Natural killer cell (primary cell): ENCODE data around the gene RSPH9. TPM values are rescaled to one million over a fixed set of nuclear protein-coding genes. Genes with fewer than 3 reads are reported as not detected.

Experiments
- ATAC-seq, 3 donors: fragments of 150-1000 bp in 2 of 3; fragments of 200-7000 bp in 1 of 3; cut with Tn5 transposase; 1 replicate in 1 of 3; 2 replicates in 2 of 3; pipeline ENCODE4 v1.10.0; 2021; ENCODE audit warnings: mild to moderate bottlenecking in 2 of 3, moderate library complexity in 2 of 3
- DNase-seq, 2 donors: peaks; one replicate each; pipeline versions ENCODE4 v3.0.0 to v3.0.0-alpha.2; 2013 to 2021; ENCODE audit warnings: mixed read lengths in 1 of 2
- H3K27ac ChIP-seq: one replicate; pipeline ENCODE4 v1.5.1; 2013; ENCODE audit warnings: mild to moderate bottlenecking, low read length
- H3K27me3 ChIP-seq: one replicate; pipeline ENCODE4 v1.6.1; 2013; ENCODE audit warnings: low read length; ENCODE audit not compliant: control insufficient read depth, insufficient read depth
- H3K36me3 ChIP-seq: one replicate; pipeline ENCODE4 v1.6.1; 2013; ENCODE audit warnings: low read length; ENCODE audit not compliant: control insufficient read depth, insufficient read depth
- H3K4me1 ChIP-seq: one replicate; pipeline ENCODE4 v1.6.1; 2013; ENCODE audit warnings: low read length; ENCODE audit not compliant: control insufficient read depth, insufficient read depth
- H3K4me3 ChIP-seq: one replicate; pipeline ENCODE4 v1.5.1; 2013; ENCODE audit warnings: low read length
- H3K9me3 ChIP-seq: one replicate; pipeline ENCODE4 v1.6.1; 2013; ENCODE audit warnings: low read length; ENCODE audit not compliant: control insufficient read depth, insufficient read depth
- H3K27ac Mint-ChIP-seq, 2 donors: one replicate each; pipeline ENCODE4 v1.8.0; 2022; ENCODE audit warnings: mild to moderate bottlenecking in 2 of 2, mixed read lengths in 2 of 2, moderate library complexity in 1 of 2
- H3K27me3 Mint-ChIP-seq, 2 donors: one replicate each; pipeline ENCODE4 v1.8.0; 2022; ENCODE audit warnings: low read depth in 2 of 2, mixed read lengths in 2 of 2
- H3K36me3 Mint-ChIP-seq: one replicate; pipeline ENCODE4 v1.8.0; 2022; ENCODE audit warnings: mixed read lengths
- H3K4me1 Mint-ChIP-seq, 2 donors: one replicate each; pipeline ENCODE4 v1.8.0; 2022; ENCODE audit warnings: mixed read lengths in 2 of 2
- H3K4me3 Mint-ChIP-seq: one replicate; pipeline ENCODE4 v1.8.0; 2022; ENCODE audit warnings: mild to moderate bottlenecking, moderate library complexity, mixed read lengths
- H3K9me3 Mint-ChIP-seq, 2 donors: one replicate each; pipeline ENCODE4 v1.8.0; 2022; ENCODE audit warnings: mixed read lengths in 2 of 2
- WGBS: methylation state at CpG from one replicate; pipeline ENCODE4 v1.1.7; 2013; ENCODE audit warnings: missing lambda C conversion rate; ENCODE audit not compliant: insufficient coverage; 5-methylcytosine and 5-hydroxymethylcytosine counted together
- intact Hi-C: fragments of 100-400 bp; cut with micrococcal nuclease; formaldehyde crosslinking; loops from one replicate; pipeline ENCODE4 v1.14.2; 2022
- total RNA-seq, 4 donors: library from RNA; stranded (reverse); fragments of 120-200 nt in 1 of 4; gene quantifications; one replicate each; pipeline versions ENCODE4 v1.2.3 to v1.2.4, GENCODE V29; 2013 to 2022
- TF ChIP-seq, protein P1 (sequence below): fragments of 200-600 bp; IDR thresholded peaks from one replicate; pipeline ENCODE4 v1.8.0; 2022; ENCODE audit warnings: antibody characterized with exemption

Gene RSPH9
- total RNA-seq, 3 donors from 2014 or later (not counting 1 experiment from before 2014, with no cell fraction given): 0.23 TPM; not detected in 2

DNA sequence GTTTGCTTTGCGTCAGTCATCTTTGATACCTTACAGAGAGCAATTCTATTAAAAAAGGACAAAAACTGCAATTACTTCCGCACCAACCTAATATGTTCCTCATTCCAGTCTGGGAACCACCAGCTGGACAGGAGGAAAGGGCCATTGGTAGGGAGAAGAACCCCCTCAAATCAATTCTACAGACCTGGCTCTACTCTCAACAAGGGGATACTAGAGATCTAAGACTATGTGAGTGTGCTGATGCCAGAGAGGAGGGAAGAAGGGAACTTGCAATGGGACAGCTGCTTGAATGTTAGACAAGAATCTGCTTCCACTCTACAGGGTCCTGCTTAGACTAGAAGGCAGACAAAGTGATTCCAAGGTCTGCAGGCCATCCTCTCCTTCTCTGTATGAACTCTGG is 29.5 kb downstream of the RSPH9 start:
- no peak overlapping the region for H3K4me3 Mint-ChIP-seq
- no peaks in the 10 kb centered on the region for H3K36me3 Mint-ChIP-seq
- Histone ChIP-seq H3K27me3 (no peaks in the 10 kb centered on the region), H3K4me1 (no peaks in the 10 kb centered on the region), H3K36me3 (peaks cover 72% of the 10 kb centered on the region), H3K27ac (no peak overlapping the region), H3K9me3 (no peaks in the 10 kb centered on the region), H3K4me3 (no peak overlapping the region)
- intact Hi-C loops: no loop called here
- ATAC-seq (no peak), DNase-seq (no peak)
- TF ChIP-seq, protein P1, sequence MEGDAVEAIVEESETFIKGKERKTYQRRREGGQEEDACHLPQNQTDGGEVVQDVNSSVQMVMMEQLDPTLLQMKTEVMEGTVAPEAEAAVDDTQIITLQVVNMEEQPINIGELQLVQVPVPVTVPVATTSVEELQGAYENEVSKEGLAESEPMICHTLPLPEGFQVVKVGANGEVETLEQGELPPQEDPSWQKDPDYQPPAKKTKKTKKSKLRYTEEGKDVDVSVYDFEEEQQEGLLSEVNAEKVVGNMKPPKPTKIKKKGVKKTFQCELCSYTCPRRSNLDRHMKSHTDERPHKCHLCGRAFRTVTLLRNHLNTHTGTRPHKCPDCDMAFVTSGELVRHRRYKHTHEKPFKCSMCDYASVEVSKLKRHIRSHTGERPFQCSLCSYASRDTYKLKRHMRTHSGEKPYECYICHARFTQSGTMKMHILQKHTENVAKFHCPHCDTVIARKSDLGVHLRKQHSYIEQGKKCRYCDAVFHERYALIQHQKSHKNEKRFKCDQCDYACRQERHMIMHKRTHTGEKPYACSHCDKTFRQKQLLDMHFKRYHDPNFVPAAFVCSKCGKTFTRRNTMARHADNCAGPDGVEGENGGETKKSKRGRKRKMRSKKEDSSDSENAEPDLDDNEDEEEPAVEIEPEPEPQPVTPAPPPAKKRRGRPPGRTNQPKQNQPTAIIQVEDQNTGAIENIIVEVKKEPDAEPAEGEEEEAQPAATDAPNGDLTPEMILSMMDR: no peak
- WGBS: no CpG with 5 or more reads among the region's 2 CpGs
- no peaks in the 10 kb centered on the region for H3K4me1 Mint-ChIP-seq
- no peaks in the 10 kb centered on the region for H3K9me3 Mint-ChIP-seq
- H3K27me3 Mint-ChIP-seq: no peaks in the 10 kb centered on the region
- no peak overlapping the region for H3K27ac Mint-ChIP-seq

- no peaks in the 10 kb centered on the region for H3K27me3 Mint-ChIP-seq
- TF ChIP-seq, protein P1: no peak
- no peaks in the 10 kb centered on the region for H3K27me3 ChIP-seq
- H3K4me3 ChIP-seq: no peak overlapping the region
- intact Hi-C loops: no loop called here
- peak overlapping the region in 1 of 2 donors; percentile 18 for H3K27ac Mint-ChIP-seq
- H3K4me3 Mint-ChIP-seq: no peak overlapping the region
- no peaks in the 10 kb centered on the region for H3K9me3 Mint-ChIP-seq
- H3K4me1 ChIP-seq: no peaks in the 10 kb centered on the region
- DNase-seq: no peak
- no peaks in the 10 kb centered on the region for H3K36me3 Mint-ChIP-seq
- H3K4me1 Mint-ChIP-seq: no peaks in the 10 kb centered on the region
- H3K36me3 ChIP-seq: peaks cover 78% of the 10 kb centered on the region
- ATAC-seq: no peak
- over 99% methylated on average over 8 of the region's 8 CpGs for WGBS
- no peaks in the 10 kb centered on the region for H3K9me3 ChIP-seq
- no peak overlapping the region for H3K27ac ChIP-seq
These were observed 30.1 kb downstream of the RSPH9 start for GRCh38 chr6:43674921-43675320.

GRCh38 chr6:43676962-43677606 is 32.2 kb downstream of the RSPH9 start:
- ATAC-seq (no peak), DNase-seq (no peak)
- Histone ChIP-seq H3K27ac (no peak overlapping the region), H3K27me3 (no peaks in the 10 kb centered on the region), H3K36me3 (peaks cover 78% of the 10 kb centered on the region), H3K4me1 (no peaks in the 10 kb centered on the region), H3K4me3 (no peak overlapping the region), H3K9me3 (no peaks in the 10 kb centered on the region)
- no peaks in the 10 kb centered on the region for H3K4me1 Mint-ChIP-seq
- H3K27ac Mint-ChIP-seq: no peak overlapping the region
- no peaks in the 10 kb centered on the region for H3K36me3 Mint-ChIP-seq
- no peaks in the 10 kb centered on the region for H3K27me3 Mint-ChIP-seq
- no peak overlapping the region for H3K4me3 Mint-ChIP-seq
- TF ChIP-seq, protein P1: no peak
- no peaks in the 10 kb centered on the region for H3K9me3 Mint-ChIP-seq
- 98% methylated on average over 6 of the region's 7 CpGs for WGBS
- intact Hi-C loops: no loop called here

DNA sequence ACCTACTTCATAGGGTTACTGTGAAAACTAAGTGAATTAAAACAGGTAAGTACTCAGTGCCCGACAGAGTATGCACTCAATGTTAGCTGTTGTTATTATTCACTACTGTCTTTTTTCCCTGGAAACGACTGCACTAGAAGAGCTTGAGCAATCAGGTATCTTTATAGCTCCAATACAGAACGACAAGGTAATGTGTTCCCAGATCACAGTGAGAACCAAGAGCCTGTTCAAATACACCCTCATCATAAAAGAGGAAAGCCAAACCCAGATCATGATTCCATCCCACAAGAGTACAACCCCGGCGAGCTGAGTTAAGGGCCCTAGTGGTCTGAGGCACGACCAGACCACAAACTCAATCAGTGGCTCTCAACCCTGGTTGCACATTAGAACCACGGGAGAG is 32.9 kb downstream of the RSPH9 start:
- no peak overlapping the region for H3K27ac ChIP-seq
- H3K4me3 ChIP-seq: no peak overlapping the region
- DNase-seq (no peak), ATAC-seq (no peak)
- H3K36me3 ChIP-seq: peaks cover 81% of the 10 kb centered on the region
- H3K4me1 ChIP-seq: no peaks in the 10 kb centered on the region
- H3K27me3 ChIP-seq: no peaks in the 10 kb centered on the region
- peaks cover 0 to 3% of the 10 kb centered on the region in 2 donors for H3K4me1 Mint-ChIP-seq
- 92% methylated on average over 7 of the region's 7 CpGs for WGBS
- H3K4me3 Mint-ChIP-seq: no peak overlapping the region
- no peaks in the 10 kb centered on the region for H3K9me3 ChIP-seq
- H3K9me3 Mint-ChIP-seq: no peaks in the 10 kb centered on the region
- intact Hi-C loops: no loop called here
- TF ChIP-seq, protein P1: no peak
- H3K27me3 Mint-ChIP-seq: no peaks in the 10 kb centered on the region
- H3K36me3 Mint-ChIP-seq: no peaks in the 10 kb centered on the region
- no peak overlapping the region for H3K27ac Mint-ChIP-seq
